HTR-8/SVneo (cell line): Measurements from ENCODE around the gene PKIB.
A peak's percentile ranks its signal among the peaks of the same experiment; 100 is the strongest.

Experiments used
- DNase-seq: peaks from one replicate; pipeline ENCODE4 v3.0.0; 2011; ENCODE audit warnings: low spot score, mixed read lengths; ENCODE audit not compliant: insufficient read length
- FAIRE-seq: peaks from 2 replicates; lab custom pipeline; 2011; peaks lifted over from hg19 to GRCh38; lab: Jason Lieb, UNC

PKIB gene

GRCh38 chr6:122697458-122697857, 87.3 kb downstream of the PKIB start:
- DNase-seq (no peak), FAIRE-seq (no peak)

- FAIRE-seq, result no peak
Measured at GRCh38 chr6:122701666-122702065, 91.5 kb downstream of the PKIB start.

GRCh38 chr6:122702841-122703240, 92.6 kb downstream of the PKIB start:
- FAIRE-seq (no peak), DNase-seq (no peak)

More at GRCh38 chr6:122701666-122702065, 91.5 kb downstream of the PKIB start:
- no peak for DNase-seq

- no peak for FAIRE-seq
- no peak for DNase-seq
Measured at GRCh38 chr6:122704066-122704465, 93.9 kb downstream of the PKIB start.

GRCh38 chr6:122709922-122710512, 99.8 kb downstream of the PKIB start:
- FAIRE-seq (no peak), DNase-seq (no peak)

- FAIRE-seq (no peak), DNase-seq (no peak)
Measured at GRCh38 chr6:122710908-122711635, 100.9 kb downstream of the PKIB start.

- DNase-seq (no peak), FAIRE-seq (no peak)
Measured at GRCh38 chr6:122712093-122712447, 101.9 kb downstream of the PKIB start.

- no peak for FAIRE-seq
- no peak for DNase-seq
Measured at GRCh38 chr6:122712448-122713137, 102.4 kb downstream of the PKIB start.

- no peak for FAIRE-seq
- DNase-seq, result no peak
Measured at GRCh38 chr6:122713138-122713537, 102.9 kb downstream of the PKIB start.

- no peak for DNase-seq
- no peak for FAIRE-seq
Measured at GRCh38 chr6:122714059-122714458, 103.9 kb downstream of the PKIB start.

GRCh38 chr6:122715725-122716124, 105.5 kb downstream of the PKIB start:
- no peak for FAIRE-seq

GRCh38 chr6:122717350-122717749, 107.1 kb downstream of the PKIB start:
- DNase-seq (no peak), FAIRE-seq (no peak)

More at GRCh38 chr6:122715725-122716124, 105.5 kb downstream of the PKIB start:
- DNase-seq, result no peak

GRCh38 chr6:122718616-122719015, 108.4 kb downstream of the PKIB start:
- no peak for DNase-seq
- no peak for FAIRE-seq

GRCh38 chr6:122719176-122719575, 109.0 kb downstream of the PKIB start:
- DNase-seq (no peak), FAIRE-seq (no peak)

- DNase-seq, result no peak
- no peak for FAIRE-seq
Measured at GRCh38 chr6:122722746-122723145, 112.5 kb downstream of the PKIB start.

GRCh38 chr6:122726649-122727048, 116.4 kb downstream of the PKIB start:
- peak; percentile 40 for FAIRE-seq
- DNase-seq, result no peak

GRCh38 chr6:122727244-122727643, 117.0 kb downstream of the PKIB start:
- no peak for FAIRE-seq

GRCh38 chr6:122730334-122730733, 120.1 kb downstream of the PKIB start:
- FAIRE-seq (no peak), DNase-seq (no peak)

More at GRCh38 chr6:122727244-122727643, 117.0 kb downstream of the PKIB start:
- no peak for DNase-seq

GRCh38 chr6:122730775-122731386, 120.7 kb downstream of the PKIB start:
- DNase-seq, result peak; percentile 22
- peak; percentile 16 for FAIRE-seq

- FAIRE-seq (no peak), DNase-seq (no peak)
Measured at GRCh38 chr6:122733259-122733658, 123.1 kb downstream of the PKIB start.
